HCEC 1CT (cell line): ENCODE results near the gene SCAPER.

ENCODE experiments used
- DNase-seq: peaks from one replicate; pipeline ENCODE4 v3.0.0-alpha.2; 2017

SCAPER gene

DNA sequence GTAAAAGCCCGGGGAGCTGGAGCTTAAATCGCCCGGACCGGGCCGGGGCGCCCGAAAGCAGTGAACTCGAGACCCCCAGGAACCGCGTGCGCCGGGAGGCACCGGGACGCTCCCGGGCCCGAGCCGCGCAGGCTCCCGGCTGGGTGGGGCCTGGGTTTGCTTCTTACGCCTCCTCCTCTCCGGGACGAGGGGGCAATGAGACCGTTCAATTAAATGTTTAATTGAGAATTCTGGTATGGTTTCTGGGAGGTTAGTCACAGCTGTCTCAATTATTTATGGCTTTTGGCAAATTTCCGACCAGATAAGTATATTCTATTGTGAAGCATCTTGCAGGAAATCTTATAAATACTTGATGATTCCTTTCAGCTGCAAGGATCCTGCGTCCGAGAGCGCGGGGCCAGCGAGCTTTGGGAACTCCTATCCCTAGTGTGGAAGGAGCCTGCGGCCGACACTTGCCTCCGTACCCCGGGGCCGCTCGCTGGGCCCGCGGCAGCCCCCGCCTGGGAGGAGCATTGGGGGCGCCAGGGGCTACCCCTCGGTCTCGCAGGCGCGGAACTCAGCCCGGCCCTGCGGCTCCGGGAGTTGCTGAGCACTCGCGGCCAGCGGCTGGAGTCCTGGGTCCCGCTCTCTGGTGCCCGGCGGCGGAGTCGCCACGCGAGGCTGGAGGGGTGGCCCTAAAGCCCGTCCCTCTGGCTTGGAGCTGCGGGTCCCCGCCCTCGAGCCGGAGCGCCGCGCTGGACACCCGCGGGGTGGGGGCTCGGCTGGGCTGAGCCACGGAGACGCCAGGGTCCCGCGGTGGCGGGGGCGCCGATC is 558.3 kb downstream of the SCAPER start:
- peak; percentile 61 for DNase-seq

DNA sequence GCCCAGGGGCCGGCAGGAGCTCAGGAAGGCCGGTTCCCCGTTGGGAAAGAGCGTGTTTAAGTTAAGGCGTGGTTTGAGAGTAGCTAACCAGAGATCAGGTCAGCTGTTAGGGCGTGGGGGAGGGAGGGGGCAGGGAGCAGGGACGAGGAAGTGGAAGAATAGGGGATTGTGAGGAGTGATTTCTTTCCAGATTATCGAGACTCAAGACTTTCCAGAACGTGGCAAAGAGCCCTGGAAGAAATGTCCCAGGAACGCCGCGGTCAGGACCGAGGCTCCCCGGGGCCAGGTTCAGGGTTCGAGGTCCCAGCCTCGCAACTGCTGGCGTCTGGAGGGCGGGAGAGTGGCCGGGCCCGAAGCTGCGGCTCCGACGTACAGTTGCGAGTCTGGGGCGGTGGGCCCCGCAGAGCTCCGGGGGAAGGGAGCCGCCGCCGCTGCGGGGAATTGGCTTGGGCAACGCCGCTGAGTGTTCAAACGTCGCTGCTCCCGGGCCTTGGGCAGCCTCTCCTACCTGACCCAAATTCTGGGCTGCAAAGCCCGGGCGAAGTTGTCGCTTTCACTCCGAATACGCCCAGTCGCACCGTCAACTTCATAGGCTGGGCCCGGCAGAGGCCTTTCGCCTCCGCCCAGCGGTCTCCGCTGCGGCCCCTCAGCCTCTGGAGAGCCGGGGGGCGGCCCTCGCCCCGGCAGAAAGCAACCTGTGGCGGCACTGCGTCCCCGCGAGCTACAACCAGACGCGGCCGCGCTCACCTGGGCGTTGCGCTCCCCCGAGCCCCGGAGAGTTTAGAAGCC is 559.1 kb downstream of the SCAPER start:
- DNase-seq = peak; percentile 51

DNA sequence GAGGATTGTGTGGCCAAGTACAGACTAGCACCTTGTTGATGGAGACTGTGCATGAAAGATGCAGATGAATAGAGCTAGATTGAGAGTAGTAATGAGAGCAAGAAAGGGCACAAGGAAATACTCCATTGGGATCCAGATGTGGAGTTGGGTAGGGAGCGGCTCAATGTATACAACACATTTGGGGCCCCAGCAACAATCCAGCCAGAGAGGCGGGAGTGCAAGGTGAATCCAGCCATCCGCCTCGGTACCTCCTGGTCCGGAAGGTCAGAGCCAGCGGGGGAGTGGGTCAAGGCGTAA is 559.6 kb downstream of the SCAPER start:
- DNase-seq = no peak

DNA sequence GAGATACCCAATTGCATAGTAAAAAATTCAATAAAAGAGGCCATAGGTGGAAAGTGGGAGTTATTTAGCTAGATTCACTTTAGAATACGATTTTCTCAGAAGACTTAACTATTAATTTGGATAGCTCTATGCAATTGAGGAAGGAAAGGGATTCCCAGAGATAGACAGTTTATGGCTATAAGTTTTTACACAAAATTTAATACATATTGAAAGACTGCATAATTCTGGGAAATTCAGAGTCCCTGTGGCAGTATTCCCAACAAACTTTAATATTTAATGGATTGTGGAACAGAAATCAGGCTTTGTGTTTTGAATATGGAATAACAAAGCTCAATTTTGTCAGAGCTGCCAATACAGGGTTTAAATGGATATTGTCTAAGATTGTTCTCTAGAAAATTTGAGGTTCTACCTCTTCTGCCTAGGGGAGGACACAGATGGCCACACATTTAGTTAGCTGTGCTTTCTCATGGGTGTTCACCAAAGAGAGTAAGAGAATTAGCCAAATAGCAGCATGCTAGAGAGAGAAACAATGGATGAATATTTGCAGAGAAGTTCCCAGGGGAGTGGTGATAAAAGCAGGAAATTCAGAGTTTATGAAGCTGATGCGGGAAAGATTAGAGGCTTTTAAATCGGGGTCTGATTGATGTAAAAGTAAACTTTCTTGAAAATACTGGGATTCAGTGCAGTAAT is 560.1 kb downstream of the SCAPER start:
- DNase-seq = no peak

DNA sequence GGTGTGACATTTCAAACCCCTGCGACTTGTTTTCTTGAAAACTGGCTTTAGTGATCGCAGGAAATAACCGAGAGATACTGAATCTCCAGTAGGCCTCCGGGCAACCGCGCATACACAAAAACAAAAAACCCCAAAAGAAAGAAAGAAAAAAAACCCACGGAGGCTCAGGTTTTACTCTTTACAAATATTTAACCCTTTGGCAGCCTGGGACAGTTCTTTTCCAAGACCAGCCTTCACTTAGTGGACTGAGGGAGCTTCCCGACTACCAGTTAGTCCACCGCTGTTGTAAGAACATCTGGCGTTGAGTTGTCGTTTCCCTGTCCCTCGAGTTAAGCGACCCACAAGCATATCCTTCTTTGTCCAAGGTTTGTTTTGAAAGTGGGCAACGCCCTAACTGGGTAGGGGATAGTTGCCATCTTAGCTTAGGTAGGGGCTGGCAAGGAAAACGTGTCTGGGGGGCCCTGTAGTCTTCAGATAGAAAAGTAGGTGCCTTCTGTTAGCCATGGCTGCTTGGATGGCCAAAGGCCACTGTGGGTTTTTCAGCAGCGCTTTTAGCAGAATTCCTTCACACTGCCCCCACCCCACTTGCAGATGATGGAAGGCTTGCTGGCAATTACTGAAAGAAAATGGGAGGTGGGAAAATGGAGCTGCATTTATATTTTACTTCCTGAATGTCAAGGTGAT is 561.7 kb downstream of the SCAPER start:
- no peak for DNase-seq

DNA sequence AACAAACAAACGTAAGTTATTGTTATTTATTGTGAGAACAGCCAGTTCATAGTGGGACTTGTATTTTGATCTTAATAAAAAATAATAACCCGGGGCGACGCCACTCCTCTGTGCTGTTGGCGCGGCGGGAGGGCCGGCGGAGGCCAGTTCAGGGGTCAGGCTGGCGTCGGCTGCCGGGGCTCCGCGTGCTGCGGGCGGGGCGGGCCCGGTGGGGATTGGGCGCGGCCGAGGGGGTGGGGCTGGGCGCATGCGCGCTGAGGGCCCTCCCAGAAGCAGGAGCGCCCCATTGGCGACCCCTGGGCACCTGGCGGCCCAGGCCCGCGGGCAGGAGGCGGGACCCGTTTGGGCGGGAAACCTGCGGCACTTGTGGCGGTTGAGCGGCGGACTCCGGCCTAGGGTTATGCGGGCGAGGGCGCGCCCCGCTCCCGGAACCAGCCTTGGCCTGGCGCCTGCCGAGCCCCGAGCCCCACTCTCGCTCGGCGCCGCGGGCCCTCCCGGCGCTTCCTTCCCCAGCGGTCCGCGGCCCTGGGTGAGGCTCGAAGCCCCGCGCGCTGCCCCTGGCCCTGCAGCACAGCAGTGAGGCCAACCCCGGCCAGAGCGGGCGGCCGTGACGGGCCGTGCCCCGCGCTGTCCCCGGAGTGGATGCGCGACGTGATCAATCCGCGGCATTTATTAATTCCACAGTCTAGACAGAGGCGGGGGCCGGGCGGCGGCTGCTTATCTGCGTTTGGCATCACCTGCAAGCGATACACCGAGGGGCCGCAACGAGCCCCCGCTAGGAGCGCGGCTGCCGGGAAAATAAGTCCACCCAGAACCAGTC is 562.5 kb downstream of the SCAPER start:
- no peak for DNase-seq

DNA sequence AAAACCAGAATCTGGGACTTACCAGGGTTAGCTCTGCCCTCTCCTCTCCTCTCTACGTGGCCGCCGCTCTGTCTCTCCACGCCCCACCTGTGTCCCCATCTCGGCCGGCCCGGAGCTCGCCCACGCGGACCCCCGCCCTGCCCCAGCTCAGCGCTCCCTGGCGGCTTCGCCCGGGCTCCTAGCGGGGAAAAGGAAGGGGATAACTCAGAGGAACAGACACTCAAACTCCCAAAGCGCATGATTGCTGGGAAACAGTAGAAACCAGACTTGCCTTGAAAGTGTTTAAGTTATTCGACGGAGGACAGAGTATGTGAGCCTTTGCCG is 563.1 kb downstream of the SCAPER start:
- DNase-seq = no peak

DNA sequence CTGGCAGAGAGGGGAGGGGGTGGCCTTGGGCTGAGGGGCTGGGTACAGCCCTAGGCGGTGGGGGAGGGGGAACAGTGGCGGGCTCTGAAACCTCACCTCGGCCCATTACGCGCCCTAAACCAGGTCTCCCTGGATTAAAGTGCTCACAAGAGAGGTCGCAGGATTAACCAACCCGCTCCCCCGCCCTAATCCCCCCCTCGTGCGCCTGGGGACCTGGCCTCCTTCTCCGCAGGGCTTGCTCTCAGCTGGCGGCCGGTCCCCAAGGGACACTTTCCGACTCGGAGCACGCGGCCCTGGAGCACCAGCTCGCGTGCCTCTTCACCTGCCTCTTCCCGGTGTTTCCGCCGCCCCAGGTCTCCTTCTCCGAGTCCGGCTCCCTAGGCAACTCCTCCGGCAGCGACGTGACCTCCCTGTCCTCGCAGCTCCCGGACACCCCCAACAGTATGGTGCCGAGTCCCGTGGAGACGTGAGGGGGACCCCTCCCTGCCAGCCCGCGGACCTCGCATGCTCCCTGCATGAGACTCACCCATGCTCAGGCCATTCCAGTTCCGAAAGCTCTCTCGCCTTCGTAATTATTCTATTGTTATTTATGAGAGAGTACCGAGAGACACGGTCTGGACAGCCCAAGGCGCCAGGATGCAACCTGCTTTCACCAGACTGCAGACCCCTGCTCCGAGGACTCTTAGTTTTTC is 563.6 kb downstream of the SCAPER start:
- DNase-seq = no peak

DNA sequence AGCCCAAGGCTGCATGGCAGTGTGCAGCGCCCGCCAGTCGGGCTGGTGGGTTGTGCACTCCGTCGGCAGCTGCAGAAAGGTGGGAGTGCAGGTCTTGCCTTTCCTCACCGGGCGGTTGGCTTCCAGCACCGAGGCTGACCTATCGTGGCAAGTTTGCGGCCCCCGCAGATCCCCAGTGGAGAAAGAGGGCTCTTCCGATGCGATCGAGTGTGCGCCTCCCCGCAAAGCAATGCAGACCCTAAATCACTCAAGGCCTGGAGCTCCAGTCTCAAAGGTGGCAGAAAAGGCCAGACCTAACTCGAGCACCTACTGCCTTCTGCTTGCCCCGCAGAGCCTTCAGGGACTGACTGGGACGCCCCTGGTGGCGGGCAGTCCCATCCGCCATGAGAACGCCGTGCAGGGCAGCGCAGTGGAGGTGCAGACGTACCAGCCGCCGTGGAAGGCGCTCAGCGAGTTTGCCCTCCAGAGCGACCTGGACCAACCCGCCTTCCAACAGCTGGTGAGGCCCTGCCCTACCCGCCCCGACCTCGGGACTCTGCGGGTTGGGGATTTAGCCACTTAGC is 564.3 kb downstream of the SCAPER start:
- DNase-seq = no peak

DNA sequence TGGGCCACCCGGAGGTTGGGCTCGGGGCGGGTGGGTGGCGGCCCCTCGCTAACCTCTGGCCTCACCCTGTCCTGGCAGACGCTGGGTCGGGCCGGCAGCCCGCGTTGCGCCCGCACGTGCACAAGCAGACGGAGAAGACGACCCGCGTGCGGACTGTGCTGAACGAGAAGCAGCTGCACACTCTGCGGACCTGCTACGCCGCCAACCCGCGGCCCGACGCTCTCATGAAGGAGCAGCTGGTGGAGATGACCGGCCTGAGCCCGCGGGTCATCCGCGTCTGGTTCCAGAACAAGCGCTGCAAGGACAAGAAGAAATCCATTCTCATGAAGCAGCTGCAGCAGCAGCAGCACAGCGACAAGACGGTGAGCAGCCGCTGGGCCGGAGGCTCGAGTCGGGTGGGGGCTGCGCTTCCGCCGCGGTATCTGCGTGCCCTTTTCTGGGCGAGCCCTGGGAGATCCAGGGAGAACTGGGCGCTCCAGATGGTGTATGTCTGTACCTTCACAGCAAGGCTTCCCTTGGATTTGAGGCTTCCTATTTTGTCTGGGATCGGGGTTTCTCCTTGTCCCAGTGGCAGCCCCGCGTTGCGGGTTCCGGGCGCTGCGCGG is 564.8 kb downstream of the SCAPER start:
- no peak for DNase-seq

DNA sequence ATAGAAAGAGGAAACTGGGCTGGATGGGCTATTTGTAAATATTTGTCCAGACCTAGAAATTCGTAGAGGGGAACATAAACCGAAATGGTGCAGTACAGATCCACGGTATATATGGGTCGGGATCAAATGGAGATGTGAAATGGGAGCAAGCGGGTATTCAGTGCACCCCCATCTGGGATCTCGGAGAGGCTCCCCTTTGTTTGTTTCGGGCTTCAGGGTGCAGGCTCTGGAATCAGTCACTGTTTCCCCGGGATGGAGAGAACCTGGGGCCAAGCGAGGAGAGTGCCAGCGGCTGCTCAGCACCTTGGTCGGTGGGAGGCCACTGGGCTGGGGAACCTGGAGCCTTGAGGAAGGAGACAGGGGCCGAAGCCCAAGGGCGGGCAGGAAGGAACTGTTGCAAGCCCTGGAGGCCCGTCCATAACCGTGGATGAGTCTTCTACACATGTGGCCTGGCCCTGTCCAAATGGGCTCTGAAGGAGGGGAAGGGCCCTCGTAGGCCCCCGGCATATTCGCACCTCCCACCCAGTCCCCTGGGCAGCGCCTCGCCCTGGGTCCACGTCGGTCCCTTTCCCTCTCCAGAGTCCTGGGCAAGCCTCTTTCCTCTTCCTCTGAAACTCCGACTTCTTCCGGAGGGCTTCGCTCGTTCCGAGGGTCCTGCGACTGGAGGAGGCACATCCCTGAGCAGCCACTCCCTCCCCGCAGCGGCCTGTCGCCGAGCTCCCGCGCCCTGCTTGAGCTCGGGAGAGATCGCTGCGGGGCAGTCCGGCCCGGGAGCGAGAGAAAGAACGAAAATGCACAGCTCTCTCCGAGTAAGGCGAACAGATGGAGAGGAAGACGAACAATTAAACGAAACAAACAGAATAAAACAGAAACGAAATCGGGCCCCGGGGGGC is 565.6 kb downstream of the SCAPER start:
- no peak for DNase-seq

DNA sequence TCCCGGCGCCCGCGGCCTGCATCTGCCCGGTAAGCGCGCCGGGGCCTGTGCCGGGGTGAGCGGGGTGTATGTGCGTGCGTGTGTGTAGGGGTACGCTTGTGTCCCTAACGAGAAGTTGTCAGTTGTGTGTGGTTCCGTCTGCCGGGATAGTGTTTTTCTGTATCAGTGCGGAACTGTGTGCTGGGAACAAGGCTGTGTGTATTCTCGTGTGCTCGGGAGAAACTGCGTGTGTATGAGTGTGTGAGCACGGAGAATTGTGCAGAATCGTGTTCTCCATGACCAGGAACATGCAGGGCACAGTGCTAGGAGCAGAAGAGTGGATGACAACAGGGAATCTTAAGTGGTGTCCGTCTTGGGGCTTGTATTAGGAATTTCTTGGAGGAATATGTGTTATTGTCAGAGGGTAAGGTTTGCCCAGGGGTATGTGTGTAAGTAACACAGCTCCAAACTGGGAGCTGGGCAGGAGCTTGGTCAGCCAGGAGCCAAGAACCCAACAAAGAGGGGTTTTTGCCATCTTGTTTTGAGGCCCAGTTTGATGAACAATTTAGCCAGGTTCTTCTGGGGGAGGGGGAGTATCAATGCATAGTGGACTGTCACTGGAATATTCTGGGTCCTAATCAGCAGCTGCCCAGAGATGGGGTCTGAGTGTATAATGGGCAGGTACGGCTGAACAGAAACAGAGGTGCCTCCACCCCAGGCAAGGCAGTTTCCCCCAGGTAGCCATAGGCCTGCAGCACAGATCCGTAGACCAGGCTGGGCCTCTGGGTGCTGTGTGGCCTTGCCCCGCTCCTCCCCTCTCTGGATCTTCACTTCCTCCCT is 566.4 kb downstream of the SCAPER start:
- DNase-seq = no peak

DNA sequence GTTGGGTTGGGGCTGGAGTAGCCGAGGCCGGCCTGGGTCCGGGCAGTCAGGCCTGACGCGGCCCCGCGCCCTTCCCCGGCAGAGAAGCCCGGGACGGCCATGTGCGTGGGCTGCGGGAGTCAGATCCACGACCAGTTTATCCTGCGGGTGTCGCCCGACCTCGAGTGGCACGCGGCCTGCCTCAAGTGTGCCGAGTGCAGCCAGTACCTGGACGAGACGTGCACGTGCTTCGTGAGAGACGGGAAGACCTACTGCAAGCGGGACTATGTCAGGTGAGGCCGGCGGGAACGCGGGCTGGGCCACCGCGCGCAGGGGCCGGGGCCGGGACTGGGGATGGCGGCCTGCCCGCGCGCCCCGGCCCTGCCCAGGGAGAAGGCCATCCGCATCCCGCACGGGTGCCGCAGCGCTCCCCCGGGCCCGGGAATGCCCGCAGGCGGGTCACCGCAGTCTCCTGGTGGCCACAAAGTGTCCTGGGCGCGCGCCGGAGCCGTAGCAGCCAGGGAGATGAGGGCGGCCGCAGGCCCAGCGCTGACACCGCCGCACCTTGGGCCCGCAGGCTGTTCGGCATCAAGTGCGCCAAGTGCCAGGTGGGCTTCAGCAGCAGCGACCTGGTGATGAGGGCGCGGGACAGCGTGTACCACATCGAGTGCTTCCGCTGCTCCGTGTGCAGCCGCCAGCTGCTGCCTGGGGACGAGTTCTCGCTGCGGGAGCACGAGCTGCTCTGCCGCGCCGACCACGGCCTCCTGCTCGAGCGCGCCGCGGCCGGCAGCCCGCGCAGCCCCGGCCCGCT is 567.2 kb downstream of the SCAPER start:
- no peak for DNase-seq

DNA sequence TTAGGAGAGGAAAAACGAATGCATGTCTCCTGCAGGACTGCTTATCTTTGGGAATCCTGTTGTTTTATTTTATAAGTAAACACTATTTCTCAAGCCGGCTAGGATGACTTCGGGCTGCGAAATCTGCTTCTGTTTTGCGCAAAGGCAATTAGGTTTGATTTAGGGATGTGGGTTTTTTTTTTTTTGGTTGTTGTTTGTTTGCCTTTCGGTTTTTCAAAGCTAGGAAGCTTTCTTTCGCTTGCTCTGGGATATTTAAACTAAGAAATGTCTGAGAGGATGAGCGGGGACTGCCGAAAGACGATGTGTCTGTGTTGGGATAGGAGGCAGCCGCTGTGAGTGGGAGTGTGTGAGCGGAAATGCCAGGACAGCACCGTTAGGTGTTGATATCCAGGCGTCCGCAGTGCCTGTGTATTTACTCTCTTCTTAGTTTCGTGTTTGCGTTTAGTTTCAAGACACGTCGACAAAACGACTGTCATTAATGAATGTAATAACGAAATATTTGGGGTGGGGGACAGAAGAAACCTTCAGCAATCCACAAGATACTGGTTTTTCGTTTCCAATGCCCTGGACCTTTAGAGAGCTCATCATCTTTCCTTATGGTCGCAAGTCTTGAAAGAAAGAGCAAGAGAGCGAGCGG is 568.0 kb downstream of the SCAPER start:
- DNase-seq = peak; percentile 69

DNA sequence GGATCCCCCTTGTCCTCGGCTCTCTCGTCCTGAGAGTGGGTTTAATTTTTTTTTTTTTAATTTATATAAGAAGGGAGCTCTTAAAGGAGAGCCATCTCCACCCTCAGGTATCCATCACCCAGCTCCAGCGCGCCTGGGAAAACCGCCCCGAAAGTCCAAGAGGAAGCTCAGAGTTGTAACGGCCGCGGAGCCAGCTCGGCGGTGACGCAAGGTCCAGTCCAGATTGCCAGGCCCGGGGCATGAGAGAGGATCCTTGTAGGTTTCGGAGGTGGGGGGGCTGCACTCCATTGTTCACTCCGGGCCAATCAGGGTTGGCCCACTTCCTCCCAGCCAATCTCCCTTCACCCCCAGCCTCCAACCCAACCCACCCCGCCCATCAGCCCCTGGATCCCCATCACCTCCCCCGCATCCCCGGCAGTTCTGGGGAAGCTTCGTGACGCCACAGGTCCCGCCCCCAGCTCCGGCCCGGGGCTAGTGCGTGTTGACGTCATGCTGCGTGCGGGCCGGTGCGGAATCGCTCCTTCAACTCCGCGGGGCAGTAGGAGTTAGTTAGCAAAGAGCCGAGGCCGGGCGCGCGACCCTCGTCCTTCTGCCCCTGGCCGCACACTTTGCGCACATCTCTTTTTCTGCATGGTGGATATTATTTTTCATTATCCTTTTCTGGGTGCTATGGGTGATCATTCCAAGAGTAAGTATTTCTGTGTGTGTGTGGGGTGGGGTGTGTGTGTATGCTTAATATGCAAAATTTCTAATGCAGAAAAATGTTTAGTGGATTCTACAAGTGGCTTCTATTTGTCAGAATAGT is 568.7 kb downstream of the SCAPER start, which contains the start of gene ISL2:
Gene ISL2, plus strand, starts transcription at position 520 of the 805 bp plus-strand sequence. Its CDS starts 111 bp downstream, at position 631.
- DNase-seq = peak; percentile 98
